Activated gamma-delta T cell treated with Interleukin-2 at 50 U/mL for 16 hours (primary cell): ENCODE data around the gene CTNNBL1.
"Not testable (repeated sequence)": the region's sequence is repeated elsewhere in the genome, so short reads cannot be mapped to it uniquely, and the experiment has no call there.

Experiments
- DNase-seq: peaks from one replicate; pipeline ENCODE4 v3.0.0-alpha.2; 2020

CTNNBL1 gene

DNA sequence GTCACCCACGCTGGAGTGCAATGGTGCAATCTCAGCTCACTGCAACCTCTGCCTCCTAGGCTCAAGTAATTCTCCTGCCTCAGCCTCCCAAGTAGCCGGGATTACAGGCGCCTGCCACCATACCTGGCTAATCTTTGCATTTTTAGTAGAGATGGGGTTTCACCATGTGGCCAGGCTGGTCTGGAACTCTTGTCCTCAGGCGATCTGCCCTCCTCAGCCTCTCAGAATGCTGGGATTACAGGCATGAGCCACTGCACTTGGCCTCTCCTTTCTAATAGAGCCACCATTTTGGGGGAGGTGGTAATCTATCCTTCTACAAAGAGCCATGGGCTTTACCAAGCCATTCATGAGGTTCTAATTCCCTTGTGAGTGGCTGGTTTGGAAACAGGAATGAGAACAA, 14.1 kb upstream of the CTNNBL1 start:
- DNase-seq = not testable (repeated sequence)

DNA sequence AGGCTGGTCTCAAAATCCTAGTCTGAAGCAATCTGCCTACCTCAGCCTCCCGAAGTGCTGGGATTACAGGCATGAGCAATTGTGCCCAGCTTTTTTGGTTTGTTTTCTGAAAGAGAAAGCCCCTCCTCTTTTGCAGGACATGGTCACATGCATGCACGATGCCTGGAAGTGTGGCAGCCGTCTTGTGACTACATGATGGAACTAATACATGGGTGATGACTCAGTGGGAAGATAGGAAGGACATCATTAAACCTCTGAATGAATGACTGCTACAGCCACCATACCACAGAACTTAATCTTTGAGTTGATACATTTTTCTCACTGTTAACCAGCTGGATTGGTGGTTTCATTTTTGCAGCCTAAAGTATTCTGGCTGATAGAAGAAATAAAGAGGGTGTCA, 13.4 kb upstream of the CTNNBL1 start:
- DNase-seq = no peak

DNA sequence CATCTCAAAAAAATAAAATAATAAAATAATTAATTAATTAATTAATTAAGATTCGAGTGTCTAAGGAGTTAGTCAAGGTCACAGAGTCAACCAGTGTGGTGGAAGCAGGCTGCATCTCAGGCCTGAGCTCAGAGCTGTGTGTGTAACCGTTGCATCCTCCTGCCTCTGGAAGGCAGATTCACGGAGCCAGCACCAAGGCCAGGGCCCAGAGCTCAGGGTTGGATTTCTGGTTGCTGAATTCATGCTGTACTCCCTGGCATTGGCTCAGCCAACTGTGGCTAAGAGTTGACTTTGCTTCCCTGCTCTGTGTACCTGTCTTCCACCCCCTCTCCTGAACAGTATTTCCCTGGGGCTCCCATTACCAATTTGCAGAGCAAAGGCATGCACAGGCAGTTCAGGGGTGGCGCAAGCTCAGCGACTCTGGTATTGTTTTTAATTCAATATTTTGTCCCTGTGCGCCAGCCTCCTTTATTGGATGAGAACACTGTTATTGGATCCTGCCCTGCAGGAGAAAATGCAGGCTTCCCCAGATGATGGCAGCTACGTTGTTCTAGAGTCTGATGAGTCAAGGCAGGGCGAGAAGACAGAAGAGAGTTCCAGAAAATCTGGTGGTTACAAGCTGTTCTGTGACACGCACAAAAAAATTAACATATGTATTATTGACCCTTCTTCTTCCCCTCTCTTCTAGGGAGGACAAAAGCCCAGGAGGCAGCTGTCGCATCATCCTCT, 12.3 kb upstream of the CTNNBL1 start:
- no peak for DNase-seq

DNA sequence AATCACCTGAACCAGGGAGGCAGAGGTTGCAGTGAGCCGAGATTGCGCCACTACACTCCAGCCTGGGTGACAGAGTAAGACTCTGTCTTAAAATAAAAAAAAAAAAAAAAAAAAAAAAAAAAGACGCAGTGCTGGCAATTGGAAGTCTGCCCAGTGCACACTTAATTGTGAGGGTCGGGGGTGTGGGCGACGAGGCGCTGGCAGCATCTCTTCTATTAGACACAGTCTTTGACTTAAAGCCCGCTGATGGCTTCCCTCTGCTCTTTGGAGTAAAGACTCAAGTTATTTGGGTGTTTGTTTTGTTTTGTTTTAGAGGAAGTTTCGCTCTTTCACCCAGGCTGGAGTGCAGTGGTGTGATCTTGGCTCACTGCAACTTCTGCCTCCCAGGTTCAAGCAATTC, 10.7 kb upstream of the CTNNBL1 start:
- DNase-seq = not testable (repeated sequence)

DNA sequence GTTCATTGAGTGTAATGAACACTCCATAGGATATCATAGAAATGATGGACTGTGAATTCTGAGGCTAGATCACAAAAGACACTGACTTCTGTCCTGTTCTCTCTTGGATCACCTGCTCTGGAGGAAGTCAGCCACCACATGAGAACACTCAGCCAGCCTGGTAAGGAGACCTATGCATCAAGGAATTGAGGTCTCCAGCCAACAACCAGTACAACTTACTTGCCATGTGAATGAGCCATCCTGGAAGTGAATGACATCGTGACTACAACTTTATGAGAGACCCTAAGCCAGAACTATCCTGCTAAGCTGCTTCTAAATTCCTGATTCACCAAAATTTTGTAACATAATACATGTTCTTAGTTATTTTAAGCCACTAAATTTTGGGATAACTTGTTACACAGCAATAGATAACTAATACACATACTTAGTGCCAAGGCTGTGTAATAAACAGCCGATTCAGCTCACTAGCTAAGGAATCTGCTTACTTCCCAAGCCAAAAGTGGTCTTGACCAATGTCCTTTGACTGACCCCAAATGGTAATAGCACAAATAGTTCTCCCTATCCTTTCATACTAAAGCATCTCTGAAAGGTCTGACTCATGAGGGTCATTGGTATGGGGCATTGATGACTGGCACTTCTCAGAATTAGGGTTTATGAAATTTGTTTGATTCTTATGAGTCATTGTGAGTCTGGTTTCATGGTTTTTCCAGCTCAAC, 6.9 kb upstream of the CTNNBL1 start:
- no peak for DNase-seq

DNA sequence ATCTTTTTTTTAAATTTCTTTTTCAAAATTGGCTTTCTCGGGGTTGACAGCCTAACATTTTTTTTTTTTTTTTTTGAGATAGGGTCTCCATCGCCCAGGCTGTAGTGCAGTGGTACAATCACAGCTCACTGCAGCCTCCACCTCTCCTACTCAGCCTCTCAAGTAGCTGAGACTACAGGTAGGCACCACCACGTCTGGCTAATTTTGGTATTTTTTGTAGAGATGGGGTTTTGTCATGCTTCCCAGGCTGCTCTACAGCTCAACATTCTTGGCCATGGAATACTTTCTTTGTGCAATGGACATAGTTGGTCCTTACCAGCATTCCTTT, 6.4 kb upstream of the CTNNBL1 start:
- DNase-seq = no peak

DNA sequence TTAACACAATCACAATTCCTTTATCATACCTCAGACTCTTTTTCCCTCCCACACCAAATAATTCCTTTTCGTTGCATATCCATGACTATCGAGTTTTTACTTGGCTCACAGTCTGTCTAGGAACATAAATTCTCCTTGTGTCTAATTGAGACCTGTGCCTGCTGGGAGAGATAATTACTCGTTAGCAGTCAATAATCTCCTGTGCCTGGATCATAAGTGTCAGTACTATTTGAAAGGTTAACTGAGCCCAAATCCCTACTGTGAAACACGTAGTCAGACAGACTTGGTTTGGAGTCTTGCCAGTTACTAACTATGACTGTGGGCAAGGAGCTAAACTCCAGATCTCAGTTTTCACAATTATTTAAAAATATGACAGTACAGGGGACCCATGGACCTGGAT, 5.7 kb upstream of the CTNNBL1 start:
- no peak for DNase-seq

DNA sequence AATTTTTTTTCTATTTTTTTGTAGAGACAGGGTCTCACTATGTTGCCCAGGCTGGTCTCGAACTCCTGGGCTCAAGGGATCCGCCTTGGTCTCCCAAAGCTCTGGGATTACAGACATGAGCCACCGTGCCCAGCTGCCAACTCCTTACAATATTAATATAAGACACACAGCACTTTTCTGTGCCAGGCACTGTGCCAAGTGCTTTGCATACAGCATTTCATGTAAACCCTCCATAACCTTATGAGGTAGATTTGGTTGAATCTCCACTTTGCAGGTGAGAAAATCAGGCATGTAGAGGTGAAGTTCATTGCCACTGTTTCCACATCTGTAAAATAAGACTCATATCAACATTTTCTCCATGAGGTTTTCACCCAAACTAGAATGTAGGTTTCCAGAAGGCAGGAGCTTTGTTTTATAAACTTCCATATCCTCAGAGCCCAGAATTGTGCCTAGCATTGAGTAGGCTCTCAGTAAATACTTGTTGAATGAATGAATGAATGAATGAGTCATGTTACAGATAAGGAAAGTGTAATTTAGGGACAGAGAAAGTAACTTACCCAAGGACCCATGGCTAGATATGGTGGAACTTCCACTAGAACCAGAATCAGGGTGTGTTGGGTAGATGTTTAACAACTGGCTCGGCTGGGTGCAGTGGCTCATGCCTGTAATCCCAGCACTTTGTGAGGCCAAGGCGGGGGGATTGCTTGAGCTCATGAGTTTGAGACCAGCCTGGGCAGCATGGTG, 3.0 kb upstream of the CTNNBL1 start:
- DNase-seq = no peak

DNA sequence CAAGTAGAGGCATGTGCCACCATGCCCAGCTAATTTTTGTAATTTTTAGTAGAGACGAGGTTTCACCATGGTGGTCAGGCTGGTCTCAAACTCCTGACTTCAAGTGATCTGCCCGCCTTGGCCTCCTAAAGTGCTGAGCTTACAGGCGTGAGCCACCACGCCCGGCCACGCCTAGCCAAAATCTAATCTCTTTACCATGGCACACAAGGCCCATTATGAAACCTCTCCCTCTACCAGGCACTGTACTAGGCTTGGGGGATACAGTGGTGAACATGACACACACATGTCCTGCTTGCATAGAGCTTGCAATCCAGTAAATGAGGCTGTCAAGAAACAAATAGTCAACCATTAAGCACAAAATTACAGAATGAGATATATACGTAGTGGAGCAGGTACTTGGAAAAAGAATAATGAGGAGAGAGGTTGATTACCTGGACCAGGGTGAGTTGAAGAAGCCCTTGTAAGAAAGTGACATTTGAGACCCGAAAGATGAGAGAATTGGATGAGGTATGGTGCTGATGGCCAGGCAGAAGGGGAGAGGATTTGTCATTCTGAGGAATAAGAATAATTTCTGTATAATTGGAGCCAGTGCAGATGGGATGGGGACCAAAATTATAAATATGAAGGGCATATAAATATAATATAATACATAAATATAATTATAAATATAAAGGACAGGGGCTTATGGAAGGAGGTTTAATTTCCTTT, 1.2 kb upstream of the CTNNBL1 start:
- DNase-seq = no peak

DNA sequence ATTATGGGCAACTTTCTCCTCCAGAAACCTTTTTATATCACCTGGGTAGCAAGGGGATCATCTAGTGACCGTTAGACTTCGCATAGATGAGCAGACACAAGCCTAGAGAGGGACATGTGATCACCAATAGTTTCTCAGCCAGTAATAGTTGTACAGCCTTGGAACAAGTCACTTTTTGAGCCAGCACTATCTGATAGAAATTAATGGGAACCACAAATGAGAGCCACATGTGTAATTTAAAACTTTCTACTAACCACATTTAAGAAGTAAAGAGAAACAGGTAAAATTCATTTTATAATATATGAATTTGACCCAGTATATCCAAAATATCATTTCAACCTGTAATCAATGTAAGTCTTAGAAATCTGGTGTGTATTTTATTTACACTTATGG, 592 bp upstream of the CTNNBL1 start:
- DNase-seq = no peak

DNA sequence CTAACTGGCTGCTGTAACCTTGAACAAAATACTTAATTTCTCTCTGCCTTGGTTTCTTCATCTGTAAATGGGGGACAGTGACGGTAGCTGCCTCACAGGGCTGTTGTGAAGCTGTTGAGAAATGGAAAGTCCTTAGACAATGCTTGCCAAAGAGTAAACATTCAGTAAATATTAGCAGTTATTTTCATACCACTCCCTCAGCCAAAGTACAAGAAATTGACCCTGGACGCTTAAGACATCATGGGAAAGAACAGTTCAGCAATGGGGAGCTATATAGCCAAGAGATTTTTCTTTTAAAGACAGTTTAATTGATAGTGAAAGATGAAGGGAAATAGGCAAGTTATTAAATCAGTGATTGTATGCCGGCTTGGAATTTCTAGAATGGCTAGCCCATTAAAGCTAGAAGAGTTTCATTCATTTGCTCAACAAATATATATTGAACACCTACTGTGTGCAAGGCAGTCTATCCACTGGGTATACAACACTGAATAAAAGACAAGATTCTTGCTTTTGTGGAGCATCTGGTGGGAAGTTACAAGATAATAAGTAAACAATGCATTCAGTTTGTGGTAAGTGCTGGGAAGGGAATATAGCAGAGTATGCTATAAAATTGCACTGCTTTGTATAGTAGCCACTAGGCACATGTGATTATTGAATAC, 2.0 kb downstream of the CTNNBL1 start:
- DNase-seq = no peak

DNA sequence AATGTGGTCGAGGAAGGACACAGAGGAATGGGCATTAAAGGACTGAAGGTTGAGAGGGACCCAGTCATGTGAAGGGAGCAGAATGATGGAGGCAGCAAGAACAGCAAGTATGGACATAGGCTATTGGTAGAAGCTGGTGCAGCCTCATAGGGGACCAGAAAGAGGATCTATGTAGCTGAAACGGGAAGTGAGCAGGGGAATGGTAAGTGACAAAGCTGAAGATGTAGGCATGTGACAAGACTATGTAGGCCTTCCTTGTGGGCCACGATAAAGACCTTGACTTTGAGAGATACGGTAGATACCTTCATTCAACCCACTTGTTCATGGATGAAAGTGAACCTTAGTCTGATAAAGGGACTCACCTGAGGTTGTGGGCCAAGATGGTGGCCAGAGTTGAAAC, 3.5 kb downstream of the CTNNBL1 start:
- DNase-seq = no peak

DNA sequence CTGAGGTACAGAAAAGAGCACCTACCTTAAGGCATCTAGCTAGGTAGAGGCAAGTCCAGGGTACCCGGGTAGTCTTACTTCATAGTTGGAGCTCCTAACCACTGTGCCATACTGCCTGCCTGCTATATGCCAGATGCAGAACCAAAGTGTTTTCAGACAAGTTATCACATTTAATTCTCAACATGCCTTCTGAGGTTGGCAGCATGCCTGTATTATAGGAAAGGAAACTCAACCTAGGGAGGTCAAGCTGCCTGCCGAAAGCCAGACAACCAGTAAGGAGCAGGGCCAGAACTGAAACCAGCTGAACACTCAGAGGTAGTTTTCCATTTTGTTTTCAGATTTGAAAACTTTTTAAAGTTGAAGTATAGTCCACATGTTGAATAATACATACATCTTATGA, 5.4 kb downstream of the CTNNBL1 start:
- DNase-seq = no peak

DNA sequence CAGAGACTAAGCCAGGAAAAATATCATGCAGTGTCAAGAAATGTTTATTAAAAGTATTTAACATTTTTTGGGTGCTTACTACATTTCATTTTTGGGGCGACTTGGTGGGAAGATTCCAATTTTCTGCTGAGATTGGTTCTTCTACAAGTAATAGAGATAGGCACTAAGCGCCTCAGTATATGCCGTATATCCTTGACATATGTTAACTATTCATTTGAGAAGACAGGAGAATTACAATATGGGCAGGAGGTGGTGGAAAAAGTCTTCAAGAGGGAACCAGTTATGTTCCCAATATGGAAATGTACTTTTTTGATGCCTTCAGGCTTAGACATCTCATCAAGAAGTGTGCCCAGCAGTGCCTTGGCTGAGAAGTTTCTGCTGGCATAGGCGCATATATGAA, 6.5 kb downstream of the CTNNBL1 start:
- DNase-seq = no peak

DNA sequence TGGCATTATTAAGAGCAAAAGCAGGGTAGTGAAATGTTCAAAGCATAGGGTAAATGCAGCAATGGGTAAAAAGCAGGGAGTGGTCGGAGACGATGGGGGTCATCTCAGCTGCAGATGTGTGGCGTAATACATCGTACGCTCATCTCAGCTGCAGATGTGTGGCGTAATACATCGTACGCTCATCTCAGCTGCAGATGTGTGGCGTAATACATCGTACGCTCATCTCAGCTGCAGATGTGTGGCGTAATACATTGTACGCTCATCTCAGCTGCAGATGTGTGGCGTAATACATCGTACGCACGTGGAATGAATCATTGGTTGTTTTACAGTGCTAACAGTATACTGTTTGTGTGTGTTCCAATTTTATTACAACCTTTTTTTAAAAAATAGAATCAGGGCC, 7.8 kb downstream of the CTNNBL1 start:
- not testable (repeated sequence) for DNase-seq

DNA sequence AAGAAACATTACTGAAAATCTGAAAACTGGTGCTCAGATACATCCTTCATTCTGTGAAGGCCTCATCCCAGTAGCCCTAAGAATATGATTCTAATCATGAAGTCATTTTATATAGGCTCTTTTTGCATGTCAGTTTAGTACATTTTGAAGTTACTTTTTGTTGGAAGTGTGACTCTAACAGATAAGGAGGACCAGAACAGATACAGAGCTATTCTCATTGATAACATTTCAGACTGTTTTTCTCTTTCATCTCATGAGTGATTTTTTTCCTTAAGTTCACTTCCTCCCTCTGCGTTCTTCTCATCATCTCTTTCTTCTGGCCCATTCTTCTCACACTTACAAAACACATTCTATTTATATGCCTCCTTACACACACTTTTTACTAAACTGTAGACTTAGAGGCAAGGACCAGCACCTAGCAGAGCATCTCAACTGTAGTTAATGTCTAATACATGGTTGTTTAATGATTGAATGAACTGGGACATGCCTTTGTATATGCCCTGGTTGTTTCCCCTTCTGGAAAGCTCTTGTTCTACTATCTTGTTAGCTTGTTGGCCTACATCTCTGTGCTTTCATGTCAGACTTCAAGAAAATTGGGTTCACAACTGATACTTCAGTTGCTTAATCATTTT, 8.7 kb downstream of the CTNNBL1 start:
- DNase-seq = no peak

DNA sequence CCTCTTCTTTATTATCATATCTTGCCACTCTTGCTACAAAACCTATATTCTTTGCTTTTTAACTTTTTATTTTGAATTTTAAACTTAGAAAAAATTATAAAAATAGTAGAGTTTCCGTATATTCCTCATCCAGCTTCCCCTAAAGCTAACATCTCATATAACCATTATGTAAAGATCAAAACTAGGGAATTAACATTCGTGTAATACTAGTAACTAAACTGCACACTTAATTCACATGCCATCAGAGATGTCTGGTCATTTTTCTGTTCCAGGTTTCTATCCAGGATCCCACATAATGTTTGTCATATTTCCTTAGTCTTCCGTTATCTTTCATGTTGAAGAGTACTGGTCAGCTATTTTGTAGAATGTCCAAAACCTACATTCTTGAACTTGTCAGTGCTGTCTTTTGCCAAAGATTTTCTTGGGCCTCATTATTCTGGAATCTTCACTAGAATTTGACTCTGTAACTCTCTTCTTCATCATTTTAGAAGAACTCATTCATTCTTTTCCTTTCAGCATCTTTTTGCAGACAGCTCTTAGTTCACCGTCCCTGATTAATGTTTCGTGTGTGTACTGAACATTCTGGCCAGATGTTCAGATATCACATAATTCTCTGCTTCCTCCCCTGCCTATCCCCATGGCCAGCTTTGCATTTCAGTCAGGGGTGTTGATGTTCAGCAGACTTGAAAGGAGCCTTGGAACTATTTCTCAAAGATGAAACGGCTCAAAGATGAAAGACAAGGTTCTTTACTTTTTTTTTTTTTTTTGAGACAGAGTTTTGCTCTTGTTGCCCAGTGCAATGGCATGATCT, 9.4 kb downstream of the CTNNBL1 start:
- DNase-seq = no peak

DNA sequence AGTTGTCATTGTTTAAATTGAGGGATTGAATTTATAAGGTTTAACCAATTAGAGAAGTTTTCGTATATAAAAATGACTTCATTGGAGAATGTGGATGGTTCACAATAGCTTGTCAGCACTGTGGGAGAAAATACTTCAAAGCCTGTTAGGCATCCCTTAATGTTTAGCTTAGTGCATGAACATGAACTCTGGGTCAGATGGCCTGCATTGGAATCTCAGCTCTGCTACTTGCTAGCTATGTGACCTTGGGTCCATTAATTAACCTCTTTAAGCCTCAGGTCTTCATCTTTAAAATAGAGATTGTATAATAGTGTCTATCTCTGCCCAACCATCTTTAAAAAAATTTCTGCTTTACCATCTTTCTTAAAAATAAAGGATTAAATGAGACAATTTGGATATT, 11.1 kb downstream of the CTNNBL1 start:
- DNase-seq = no peak

DNA sequence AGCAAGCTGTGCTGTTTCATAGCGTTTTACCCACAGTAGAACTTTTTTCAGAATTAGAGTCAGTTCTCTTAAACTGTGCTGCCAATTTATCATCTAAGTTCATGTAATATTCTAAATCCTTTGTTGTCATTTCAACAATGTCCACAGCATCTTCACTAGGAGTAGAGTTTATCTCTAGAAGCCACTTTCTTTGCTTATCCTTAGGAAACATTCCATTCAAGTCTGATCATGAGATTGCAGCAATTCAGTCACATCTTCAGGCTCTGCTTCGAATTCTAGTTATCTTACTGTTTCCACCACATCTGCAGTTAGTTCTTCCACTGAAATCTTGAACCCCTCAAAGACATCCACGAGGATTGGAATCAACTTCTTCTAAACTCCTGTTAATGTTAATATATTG, 12.5 kb downstream of the CTNNBL1 start:
- no peak for DNase-seq

DNA sequence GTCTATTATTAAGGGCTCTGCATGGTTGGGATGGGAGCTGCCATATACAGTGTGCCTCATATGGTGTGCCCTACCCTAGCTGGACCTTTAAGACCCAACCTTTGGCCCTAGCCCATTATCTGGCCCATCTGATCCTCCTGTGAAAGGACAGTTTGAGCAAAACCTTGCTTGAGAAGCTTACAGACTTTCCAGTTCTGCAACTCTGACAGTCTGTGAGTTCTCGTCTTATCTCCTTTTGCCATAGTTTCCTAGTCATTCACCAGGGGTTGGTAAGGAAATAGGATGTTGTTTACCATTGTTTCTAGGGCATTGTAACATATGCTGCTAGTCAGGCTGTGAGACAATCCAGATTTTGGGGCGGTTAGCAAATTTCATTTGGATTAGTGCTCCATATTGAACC, 17.2 kb downstream of the CTNNBL1 start:
- no peak for DNase-seq
